HCT116 (cell line): ENCODE results near the gene PPP1R36. TPM values are rescaled to one million over a fixed set of nuclear protein-coding genes. Genes with fewer than 3 reads are reported as not detected.

ENCODE experiments used
- ATAC-seq: fragments of 200-7000 bp; cut with Tn5 transposase; 2 replicates; pipeline ENCODE4 v1.9.1; 2020; ENCODE audit warnings: mild to moderate bottlenecking, moderate library complexity
- BruUV-seq: library from RNA; stranded (reverse); fragments of 400-500 nt; replicated peaks from 2 replicates; lab custom pipeline; 2021; lab: Mats Ljungman, UMichigan
- CTCF ChIA-PET: fragments of 300-600 bp; sonication (Branson Sonifier 250); formaldehyde crosslinking; loops from one replicate; lab custom pipeline; 2021; ENCODE audit warnings: antibody characterized with exemption; lab: Charles Lee
- POLR2A ChIA-PET: fragments of 300-600, 350-600 bp; sonication (Branson Sonifier 250); formaldehyde crosslinking; loops from one replicate; lab custom pipeline; 2021; ENCODE audit warnings: antibody characterized with exemption; lab: Charles Lee
- RAD21 ChIA-PET, 2 experiments: fragments of 300-600 bp; sonication (Branson Sonifier 250); formaldehyde crosslinking; loops; one replicate each; lab custom pipeline; 2023; ENCODE audit warnings: low total read pairs in 2 of 2; ENCODE audit not compliant: uncharacterized antibody in 2 of 2, unreplicated experiment in 2 of 2, low non-redundant PET in 1 of 2; lab: Charles Lee
- DNase-seq: peaks from one replicate; pipeline ENCODE4 v3.0.0-alpha.2; 2010; ENCODE audit warnings: low read depth, low spot score
- H2AFZ ChIP-seq: fragments of 200-600 bp; shearing (Covaris generic), sonication (generic); 2 replicates; pipeline ENCODE4 v1.6.1; 2017; ENCODE audit warnings: low read depth, mixed run types, mixed read lengths, antibody characterized with exemption, low read length; ENCODE audit not compliant: poor library complexity, severe bottlenecking
- H3K27ac ChIP-seq: 2 replicates; pipeline ENCODE4 v1.5.1; 2012; ENCODE audit warnings: low read depth, low read length
- H3K27me3 ChIP-seq: fragments of 200-600 bp; sonication (generic); 2 replicates; pipeline ENCODE4 v1.6.1; 2016; ENCODE audit warnings: mixed run types, low read length, mixed read lengths; ENCODE audit not compliant: insufficient read depth
- H3K36me3 ChIP-seq, 2 experiments: fragments of 200-500 bp in 1 of 2; fragments of 200-600 bp in 1 of 2; sonication (Bioruptor generic) in 1 of 2; sonication (generic) in 1 of 2; 2 replicates each; pipeline versions ENCODE4 v1.5.1 to v1.6.1; 2014 to 2016; ENCODE audit warnings: low read length in 2 of 2, inconsistent platforms in 1 of 2, mixed read lengths in 1 of 2, mixed run types in 1 of 2; ENCODE audit not compliant: insufficient read depth in 2 of 2, control insufficient read depth in 1 of 2
- H3K4me1 ChIP-seq, 2 experiments: fragments of 200-600 bp in 1 of 2; sonication (generic) in 1 of 2; 2 replicates each; pipeline versions ENCODE4 v1.5.1 to v1.6.1; 2012 to 2017; ENCODE audit warnings: low read length in 2 of 2, inconsistent platforms in 1 of 2, mild to moderate bottlenecking in 1 of 2, mixed read lengths in 1 of 2, mixed run types in 1 of 2, moderate library complexity in 1 of 2; ENCODE audit not compliant: insufficient read depth in 2 of 2, control insufficient read depth in 1 of 2
- H3K4me2 ChIP-seq: fragments of 200-600 bp; sonication (generic); 2 replicates; pipeline ENCODE4 v1.6.1; 2017; ENCODE audit warnings: mixed run types, low read length, mixed read lengths
- H3K4me3 ChIP-seq, 2 experiments: fragments of 200-600 bp in 1 of 2; sonication (generic) in 1 of 2; replicated peaks in 1 of 2; 2 replicates each; pipeline ENCODE4 v1.5.1; 2011 to 2016; ENCODE audit warnings: low read length in 2 of 2, control low read depth in 1 of 2, low read depth in 1 of 2, mild to moderate bottlenecking in 1 of 2, mixed read lengths in 1 of 2, mixed run types in 1 of 2
- H3K79me2 ChIP-seq: fragments of 200-600 bp; sonication (generic); 2 replicates; pipeline ENCODE4 v1.6.1; 2017; ENCODE audit warnings: mild to moderate bottlenecking, mixed run types, low read length, moderate library complexity, mixed read lengths; ENCODE audit not compliant: insufficient read depth
- H3K9ac ChIP-seq: fragments of 200-600 bp; sonication (generic); 2 replicates; pipeline ENCODE4 v1.6.1; 2016; ENCODE audit warnings: low read length, mixed read lengths
- H3K9me2 ChIP-seq: fragments of 200-600 bp; sonication (generic), shearing (Covaris generic); 2 replicates; pipeline ENCODE4 v1.6.1; 2017; ENCODE audit warnings: mixed run types, mild to moderate bottlenecking, moderate library complexity; ENCODE audit not compliant: insufficient read depth
- H3K9me3 ChIP-seq, 2 experiments: fragments of 200-500 bp in 1 of 2; fragments of 200-600 bp in 1 of 2; sonication (Bioruptor generic) in 1 of 2; sonication (generic) in 1 of 2; 2 replicates each; pipeline ENCODE4 v1.6.1; 2014 to 2017; ENCODE audit warnings: low read length in 2 of 2, mixed read lengths in 2 of 2, inconsistent platforms in 1 of 2, low read depth in 1 of 2, mild to moderate bottlenecking in 1 of 2, mixed run types in 1 of 2, moderate library complexity in 1 of 2; ENCODE audit not compliant: control insufficient read depth in 1 of 2, insufficient read depth in 1 of 2
- H4K20me1 ChIP-seq: fragments of 200-600 bp; sonication (generic), shearing (Covaris generic); 2 replicates; pipeline ENCODE4 v1.6.1; 2017; ENCODE audit warnings: mixed run types, mild to moderate bottlenecking, moderate library complexity; ENCODE audit not compliant: insufficient read depth
- EGR1 ChIP-seq: IDR thresholded peaks from 2 replicates; pipeline ENCODE4 v1.6.1; 2012; ENCODE audit warnings: low read depth
- ELF1 ChIP-seq: IDR thresholded peaks from 2 replicates; pipeline ENCODE4 v1.6.1; 2012; ENCODE audit warnings: low read depth, borderline replicate concordance
- EZH2phosphoT487 ChIP-seq: fragments of 200-600 bp; IDR thresholded peaks from 2 replicates; pipeline ENCODE4 v1.6.1; 2018; ENCODE audit warnings: antibody characterized with exemption, borderline replicate concordance
- JUND ChIP-seq: IDR thresholded peaks from 2 replicates; pipeline ENCODE4 v1.6.1; 2012
- POLR2A ChIP-seq: IDR thresholded peaks from 2 replicates; pipeline ENCODE4 v1.7.0; 2011; ENCODE audit warnings: borderline replicate concordance; ENCODE audit not compliant: insufficient read depth, insufficient read length; ENCODE audit errors: extremely low read depth
- RAD21 ChIP-seq: IDR thresholded peaks from 2 replicates; pipeline ENCODE4 v1.6.1; 2012; ENCODE audit warnings: low read depth, mild to moderate bottlenecking
- SRF ChIP-seq: IDR thresholded peaks from 2 replicates; pipeline ENCODE4 v1.6.1; 2012; ENCODE audit warnings: low read depth
- YY1 ChIP-seq: IDR thresholded peaks from 2 replicates; pipeline ENCODE4 v1.6.1; 2011; ENCODE audit warnings: low read length, low read depth, moderate library complexity, mild to moderate bottlenecking; ENCODE audit not compliant: insufficient replicate concordance; ENCODE audit errors: extremely low read depth
- ZBTB33 ChIP-seq: IDR thresholded peaks from 2 replicates; pipeline ENCODE4 v1.6.1; 2011; ENCODE audit warnings: mild to moderate bottlenecking, low read length, moderate library complexity; ENCODE audit not compliant: insufficient replicate concordance; ENCODE audit errors: extremely low read depth
- ZFX ChIP-seq: fragments of 450-650 bp; IDR thresholded peaks from 2 replicates; pipeline ENCODE4 v1.6.1; 2017
- intact Hi-C: fragments of 100-400 bp; cut with micrococcal nuclease; formaldehyde crosslinking; loops from 2 replicates; pipeline ENCODE4 v1.10.0; 2022
- total RNA-seq: library from RNA; stranded (reverse); gene quantifications from one replicate; pipeline ENCODE4 v1.2.1, GENCODE V29; 2021; ENCODE audit not compliant: unreplicated experiment
- TF ChIP-seq, protein P1 (sequence below): IDR thresholded peaks from 2 replicates; pipeline ENCODE4 v1.6.1; 2012

PPP1R36 gene
- total RNA-seq, 1 experiment from 2014 or later: 0.47 TPM

DNA sequence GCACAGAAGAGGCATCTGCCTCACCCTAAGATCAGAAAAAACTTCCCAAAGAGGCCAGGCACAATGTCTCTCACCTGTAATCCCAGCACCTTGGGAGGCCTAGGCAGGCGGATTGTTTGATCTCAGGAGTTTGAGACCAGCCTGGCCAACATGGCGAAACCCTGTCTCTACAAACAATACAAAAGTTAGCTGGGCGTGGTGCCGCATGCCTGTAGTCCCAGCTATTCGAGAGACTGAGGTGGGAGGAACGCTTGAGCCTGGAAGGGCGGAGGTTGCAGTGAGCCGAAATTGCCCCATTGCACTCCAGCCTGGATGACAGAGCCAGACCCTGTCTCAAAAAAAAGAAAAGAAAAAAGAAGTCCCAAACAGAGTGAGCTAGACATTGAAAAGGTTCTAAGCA lies 40.7 kb upstream of the PPP1R36 start:
- H3K36me3 ChIP-seq: no peaks in the 10 kb centered on the region
- no peak for TF ChIP-seq EGR1
- no peak for TF ChIP-seq ZFX
- TF ChIP-seq, protein P1, sequence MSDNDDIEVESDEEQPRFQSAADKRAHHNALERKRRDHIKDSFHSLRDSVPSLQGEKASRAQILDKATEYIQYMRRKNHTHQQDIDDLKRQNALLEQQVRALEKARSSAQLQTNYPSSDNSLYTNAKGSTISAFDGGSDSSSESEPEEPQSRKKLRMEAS: no peak
- no peak for TF ChIP-seq ZBTB33
- no peak for TF ChIP-seq JUND
- TF ChIP-seq ELF1: no peak
- no peak for TF ChIP-seq RAD21
- no peak for TF ChIP-seq SRF
- TF ChIP-seq POLR2A: no peak
- TF ChIP-seq EZH2phosphoT487: no peak
- no peak for TF ChIP-seq YY1
- H3K4me2 ChIP-seq: no peak overlapping the region
- no peak overlapping the region for H2AFZ ChIP-seq
- H3K9me2 ChIP-seq: no peaks in the 10 kb centered on the region
- BruUV-seq: no TSS peak
- H3K4me1 ChIP-seq: peaks cover 18 to 48% of the 10 kb centered on the region in 2 experiments; a peak in 3 of 4 replicates
- H3K9ac ChIP-seq: no peak overlapping the region
- no peak overlapping the region for H3K4me3 ChIP-seq
- H3K27ac ChIP-seq: no peak overlapping the region
- no peaks in the 10 kb centered on the region for H3K9me3 ChIP-seq
- ATAC-seq (no peak), DNase-seq (no peak)
- intact Hi-C loops: no loop called here
- peaks cover 89% of the 10 kb centered on the region for H3K79me2 ChIP-seq
- ChIA-PET CTCF (interaction anchor here (0.7 to 1.6 kb wide), 2 partner anchors 12 to 30 kb away, joined by 3 read pairs; no protein-coding TSS in a partner anchor), RAD21 (no interaction called here), POLR2A (interaction anchor here (0.7 kb wide), 1 partner anchor 41 kb away, joined by 3 read pairs; no protein-coding TSS in a partner anchor)
- H3K27me3 ChIP-seq: no peaks in the 10 kb centered on the region
- 0 out of 2 replicates have a peak, but pooled peaks cover 3% of the 10 kb centered on the region for H4K20me1 ChIP-seq
